ENCODE data around the gene TMLHE.

GRCh38 chrX:155613927-155614559 is 1.3 kb upstream of the TMLHE start:
- TF ChIP-seq CTCF (IDR thresholded peaks at IDR 0.05) (no peak), POLR2A (IDR thresholded peaks at IDR 0.05) (no peak)
